Lung (tissue), 12 donors: Measurements from ENCODE around the gene ANO8. TPM values are rescaled to one million over a fixed set of nuclear protein-coding genes. Genes with fewer than 3 reads are reported as not detected.

Experiments
- ATAC-seq: fragments of 200-7000 bp; cut with Tn5 transposase; one replicate; pipeline ENCODE4 v1.9.1; 2020; ENCODE audit warnings: moderate number of reproducible peaks; ENCODE audit not compliant: insufficient read depth, low FRiP score
- DNase-seq, 3 donors: peaks; one replicate each; pipeline ENCODE4 v3.0.0-alpha.2; 2013 to 2017
- H3K27ac ChIP-seq, 2 donors: one replicate each; pipeline ENCODE4 v1.5.1; 2013; ENCODE audit warnings: mild to moderate bottlenecking in 2 of 2, moderate library complexity in 2 of 2, control low read depth in 1 of 2, inconsistent platforms in 1 of 2, low read depth in 1 of 2, low read length in 1 of 2
- H3K27me3 ChIP-seq, 3 donors: one replicate each; pipeline ENCODE4 v1.5.1; 2013; ENCODE audit warnings: low read length in 2 of 3; ENCODE audit not compliant: control insufficient read depth in 3 of 3, insufficient read depth in 3 of 3
- H3K36me3 ChIP-seq, 4 donors: one replicate each; pipeline ENCODE4 v1.5.1; 2013; ENCODE audit warnings: low read length in 4 of 4, mild to moderate bottlenecking in 1 of 4, moderate library complexity in 1 of 4; ENCODE audit not compliant: control insufficient read depth in 4 of 4, insufficient read depth in 4 of 4
- H3K4me1 ChIP-seq, 5 donors: one replicate each; pipeline ENCODE4 v1.5.1; 2013; ENCODE audit warnings: low read length in 5 of 5, mild to moderate bottlenecking in 2 of 5, moderate library complexity in 1 of 5; ENCODE audit not compliant: control insufficient read depth in 5 of 5, insufficient read depth in 5 of 5
- H3K4me3 ChIP-seq: one replicate; pipeline ENCODE4 v1.5.1; 2013; ENCODE audit warnings: mild to moderate bottlenecking, control low read depth, moderate library complexity
- H3K9ac ChIP-seq, 2 donors: one replicate each; pipeline ENCODE4 v1.5.1; 2013; ENCODE audit warnings: low read length in 2 of 2, control low read depth in 1 of 2; ENCODE audit not compliant: insufficient read depth in 1 of 2
- H3K9me3 ChIP-seq, 4 donors: one replicate each; pipeline ENCODE4 v1.5.1; 2013; ENCODE audit warnings: low read length in 3 of 4, mild to moderate bottlenecking in 1 of 4, moderate library complexity in 1 of 4; ENCODE audit not compliant: control insufficient read depth in 4 of 4, insufficient read depth in 3 of 4
- CTCF ChIP-seq: IDR thresholded peaks from 2 replicates; pipeline ENCODE4 v1.5.1; 2012; ENCODE audit warnings: mild to moderate bottlenecking; ENCODE audit errors: control extremely low read depth, extremely low read depth
- WGBS, 2 donors: extraction: QIAGEN DNeasy Blood & Tissue Kit; methylation state at CpG; one replicate each; pipeline ENCODE4 v1.1.7; 2013; 5-methylcytosine and 5-hydroxymethylcytosine counted together
- polyA plus RNA-seq, 2 donors: library from polyadenylated mRNA; stranded (reverse); fragments of 200-250 nt; gene quantifications; one replicate each; pipeline ENCODE4 v1.2.1, GENCODE V29; 2013
- total RNA-seq, 2 donors: library from RNA; depleted of rRNA in 1 of 2; stranded (reverse); fragments of >200 nt in 1 of 2; gene quantifications; one replicate each; pipeline ENCODE4 v1.2.1, GENCODE V29; 2014 to 2021
- donor health status: control.
- donor health status: control.
- donor health status: Bipolar disorder and iron deficiency.
- donor health status: healthy.
- donor health status: DM: yes; HTN: yes; CAD: no.

Gene ANO8
- total and polyA plus RNA-seq, 4 donors: 7.1 to 22.5 (median 8.0) TPM

- 2% methylated on average over 42 to 52 of the region's 52 CpGs for WGBS, 2 donors
- H3K27me3 ChIP-seq: no peaks in the 10 kb centered on the region
- ATAC-seq (peak; percentile 83), DNase-seq (peak; percentile 96 to 97 (median 97))
- H3K36me3 ChIP-seq: peaks cover 0 to 7% (median 3%) of the 10 kb centered on the region in 4 donors
- H3K4me1 ChIP-seq: peaks cover 2 to 31% (median 5%) of the 10 kb centered on the region in 5 donors
- peak within 1 kb of the TSS; percentile 48 for H3K4me3 ChIP-seq
- peak within 1 kb of the TSS in 1 of 2 donors; percentile 11 for H3K9ac ChIP-seq
- H3K9me3 ChIP-seq: peaks cover 0 to under 1% (median 0%) of the 10 kb centered on the region in 4 donors
- H3K27ac ChIP-seq: peak within 1 kb of the TSS; percentile 57 to 68
- TF ChIP-seq CTCF: peak; percentile 18
Observed at GRCh38 chr19:17303167-17303939, 31.3 kb downstream of the ANO8 start, which contains the start of gene ABHD8. Gene ABHD8 (minus strand): TSS chr19:17303425. CDS start chr19:17301616, 1,809 bp downstream.

DNA sequence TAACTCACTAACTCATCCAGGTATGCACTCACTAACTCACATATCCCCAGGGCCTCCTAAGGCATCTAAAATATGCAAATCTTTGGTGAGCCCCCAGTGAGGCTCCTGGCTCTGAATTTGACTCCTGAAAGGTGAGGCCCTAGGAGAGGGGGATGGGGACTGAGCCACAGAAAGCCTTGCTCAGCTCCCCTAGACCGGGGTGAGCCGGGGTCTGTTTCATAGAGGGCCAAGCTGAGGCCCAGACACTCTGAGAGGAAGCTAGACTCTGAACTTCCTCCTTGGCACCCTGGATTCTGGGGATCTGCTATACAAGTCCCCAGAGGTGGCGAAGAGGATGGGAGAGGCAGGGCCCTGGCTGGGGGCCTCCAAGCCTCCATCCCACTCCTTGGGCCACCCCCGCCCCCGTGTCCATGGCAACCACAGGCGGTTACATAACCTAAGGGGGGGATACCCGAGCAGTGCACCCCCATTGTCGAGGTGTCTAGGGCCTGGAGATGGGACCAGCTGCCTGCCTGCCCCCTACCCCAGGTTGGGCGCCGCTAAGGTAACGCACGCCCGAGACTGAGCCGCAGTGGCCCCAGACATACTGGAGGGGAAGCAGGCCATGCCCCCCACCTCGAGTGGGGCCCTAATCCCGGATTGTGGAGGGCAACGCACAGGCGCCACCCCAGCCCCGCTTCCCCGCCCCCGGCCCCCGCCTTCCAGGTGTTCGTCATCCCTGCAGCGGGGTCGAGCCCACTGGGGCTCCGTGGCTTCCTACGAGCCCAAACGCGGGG, 32.1 kb downstream of the ANO8 start:
- 8 to 10% methylated on average over 24 to 29 of the region's 29 CpGs for WGBS, 2 donors
- Histone ChIP-seq H3K27ac (peak overlapping the region; percentile 21 to 57), H3K4me1 (peaks cover 2 to 31% (median 5%) of the 10 kb centered on the region in 5 donors), H3K27me3 (no peaks in the 10 kb centered on the region), H3K9me3 (peaks cover 0 to 3% (median 0%) of the 10 kb centered on the region in 4 donors), H3K36me3 (peaks cover 0 to 7% (median 5%) of the 10 kb centered on the region in 4 donors), H3K4me3 (peak overlapping the region; percentile 48), H3K9ac (peak overlapping the region in 1 of 2 donors; percentile 11)
- TF ChIP-seq CTCF: no peak
- no peak for ATAC-seq
- DNase-seq: no peak

DNA sequence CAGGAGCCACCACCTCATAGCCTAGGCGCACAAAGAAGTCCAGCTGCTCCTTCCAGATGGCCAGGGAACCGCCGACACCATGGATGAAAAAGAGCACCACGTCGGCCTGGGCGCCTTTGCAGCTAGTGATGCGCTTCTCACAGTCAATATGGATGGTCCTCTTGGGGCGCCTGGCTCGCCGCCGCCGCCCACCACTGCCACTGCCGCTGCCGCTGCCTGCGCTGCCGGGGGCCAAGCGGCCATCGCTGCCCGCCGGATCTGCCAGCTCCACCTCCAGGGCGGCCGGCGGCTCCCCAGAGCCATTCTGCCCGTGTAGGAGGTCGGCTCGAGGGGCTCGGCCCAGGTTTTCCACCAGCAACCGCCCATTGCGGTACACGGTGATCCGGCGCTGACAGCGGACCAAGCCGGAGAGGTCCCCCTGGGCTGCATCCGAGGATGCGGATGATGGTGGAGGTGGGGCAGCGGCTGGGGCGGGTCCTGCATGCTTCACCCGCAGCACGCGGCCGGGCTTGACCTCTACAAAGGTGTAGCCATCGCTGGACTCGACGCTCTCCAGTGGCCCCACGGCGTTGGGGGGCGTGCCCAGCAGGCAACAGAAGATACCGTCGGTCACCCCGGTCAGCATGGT, 33.5 kb downstream of the ANO8 start:
- WGBS, 2 donors: 95 to 96% methylated on average over 51 of the region's 51 CpGs
- DNase-seq: no peak
- TF ChIP-seq CTCF: no peak
- no peak overlapping the region for H3K9ac ChIP-seq
- H3K4me1 ChIP-seq: peaks cover 2 to 24% (median 5%) of the 10 kb centered on the region in 5 donors
- peaks cover 0 to 3% (median 0%) of the 10 kb centered on the region in 4 donors for H3K9me3 ChIP-seq
- H3K4me3 ChIP-seq: no peak overlapping the region
- H3K27me3 ChIP-seq: no peaks in the 10 kb centered on the region
- ATAC-seq: no peak
- H3K36me3 ChIP-seq: peaks cover 0 to 7% (median 5%) of the 10 kb centered on the region in 4 donors
- no peak overlapping the region for H3K27ac ChIP-seq
